Endodermal cell (in vitro differentiated cells): ENCODE results near the gene CAB39. TPM values are rescaled to one million over a fixed set of nuclear protein-coding genes. Genes with fewer than 3 reads are reported as not detected.

ENCODE experiments used
- DNase-seq: peaks from one replicate; pipeline ENCODE4 v3.0.0-alpha.2; 2017
- H3K27ac ChIP-seq: 2 replicates; pipeline ENCODE4 v1.5.1; 2013; ENCODE audit warnings: mild to moderate bottlenecking, low read depth, low read length, moderate library complexity
- H3K27me3 ChIP-seq: 2 replicates; pipeline ENCODE4 v1.6.1; 2013; ENCODE audit warnings: mild to moderate bottlenecking, low read length, moderate library complexity; ENCODE audit not compliant: insufficient read depth, control insufficient read depth, poor library complexity, severe bottlenecking
- H3K36me3 ChIP-seq: 2 replicates; pipeline ENCODE4 v1.7.0; 2013; ENCODE audit warnings: mild to moderate bottlenecking, low read length, moderate library complexity; ENCODE audit not compliant: control insufficient read depth, insufficient read depth
- H3K4me1 ChIP-seq: one replicate; pipeline ENCODE4 v1.7.0; 2013; ENCODE audit warnings: low read length; ENCODE audit not compliant: control insufficient read depth, insufficient read depth
- H3K4me3 ChIP-seq: 2 replicates; pipeline ENCODE4 v1.5.1; 2013; ENCODE audit warnings: mild to moderate bottlenecking, low read length, moderate library complexity
- H3K9ac ChIP-seq: 2 replicates; pipeline ENCODE4 v1.6.1; 2013; ENCODE audit warnings: mild to moderate bottlenecking, low read length, moderate library complexity; ENCODE audit not compliant: poor library complexity, severe bottlenecking; ENCODE audit errors: extremely low read depth
- H3K9me3 ChIP-seq: 2 replicates; pipeline ENCODE4 v1.6.1; 2013; ENCODE audit warnings: mild to moderate bottlenecking, low read length, moderate library complexity; ENCODE audit not compliant: control insufficient read depth
- H3K27ac Mint-ChIP-seq: 2 replicates; pipeline ENCODE4 v1.8.0; 2020; ENCODE audit warnings: mixed read lengths
- H3K27me3 Mint-ChIP-seq: 2 replicates; pipeline ENCODE4 v1.8.0; 2021; ENCODE audit warnings: mild to moderate bottlenecking, mixed read lengths; ENCODE audit not compliant: insufficient read depth
- H3K36me3 Mint-ChIP-seq: 2 replicates; pipeline ENCODE4 v1.8.0; 2020; ENCODE audit warnings: low read depth, mixed read lengths
- H3K4me1 Mint-ChIP-seq: 2 replicates; pipeline ENCODE4 v1.8.0; 2020; ENCODE audit warnings: mixed read lengths
- H3K4me3 Mint-ChIP-seq: 2 replicates; pipeline ENCODE4 v1.8.0; 2020; ENCODE audit warnings: mild to moderate bottlenecking, moderate library complexity, mixed read lengths
- H3K9me3 Mint-ChIP-seq: 2 replicates; pipeline ENCODE4 v1.8.0; 2020; ENCODE audit warnings: mild to moderate bottlenecking, mixed read lengths
- CTCF ChIP-seq: fragments of 200-600 bp; sonication (generic); conservative IDR thresholded peaks from 2 replicates; pipeline ENCODE4 v1.5.0; 2021; ENCODE audit warnings: antibody characterized with exemption, mild to moderate bottlenecking
- WGBS, 2 experiments: methylation state at CpG; one replicate each; pipeline versions ENCODE4 v1.1.5 to v1.1.7; 2013; ENCODE audit warnings: missing lambda C conversion rate in 2 of 2, mixed read lengths in 1 of 2; ENCODE audit not compliant: insufficient coverage in 1 of 2, insufficient read length in 1 of 2; 5-methylcytosine and 5-hydroxymethylcytosine counted together
- total RNA-seq, 2 donors: library from RNA; stranded (reverse); fragmentation: NEBNext Ultra II Directional in 1 of 2; extraction: Animal tissue kit (Norgen Biotek cat#: 25700) in 1 of 2; gene quantifications; 2 replicates in 1 of 2; 3 replicates in 1 of 2; pipeline ENCODE4 v1.2.1, GENCODE V29; 2021

The CAB39 gene
- total RNA-seq, 2 donors from 2014 or later, result 41.4 to 48.4 TPM

- Histone ChIP-seq H3K9ac (no peak overlapping the region), H3K27me3 (no peaks in the 10 kb centered on the region), H3K36me3 (no peaks in the 10 kb centered on the region), H3K9me3 (peaks cover 8% of the 10 kb centered on the region), H3K4me3 (no peak overlapping the region), H3K4me1 (no peaks in the 10 kb centered on the region), H3K27ac (no peak overlapping the region)
- no peak overlapping the region for H3K4me3 Mint-ChIP-seq
- TF ChIP-seq CTCF, result no peak
- peak; percentile 46 for DNase-seq
- H3K9me3 Mint-ChIP-seq, result peaks cover 13% of the 10 kb centered on the region
- H3K36me3 Mint-ChIP-seq, result no peaks in the 10 kb centered on the region
- peaks cover 14% of the 10 kb centered on the region for H3K4me1 Mint-ChIP-seq
- H3K27me3 Mint-ChIP-seq, result no peaks in the 10 kb centered on the region
- WGBS, 2 experiments, result 85 to 89% methylated on average over 4 to 5 of the region's 5 CpGs
- no peak overlapping the region for H3K27ac Mint-ChIP-seq
Observed at GRCh38 chr2:230674966-230675672, 37.5 kb upstream of the CAB39 start.

GRCh38 chr2:230676546-230676945 lies 36.1 kb upstream of the CAB39 start:
- WGBS, 2 experiments, result 94 to 95% methylated on average over 2 to 4 of the region's 4 CpGs
- Histone ChIP-seq H3K9ac (no peak overlapping the region), H3K4me1 (no peaks in the 10 kb centered on the region), H3K27ac (no peak overlapping the region), H3K4me3 (no peak overlapping the region), H3K27me3 (no peaks in the 10 kb centered on the region), H3K9me3 (peaks cover 8% of the 10 kb centered on the region), H3K36me3 (no peaks in the 10 kb centered on the region)
- Mint-ChIP-seq H3K27ac (no peak overlapping the region), H3K9me3 (peaks cover 13% of the 10 kb centered on the region), H3K27me3 (peaks cover 2% of the 10 kb centered on the region), H3K4me1 (peaks cover 8% of the 10 kb centered on the region), H3K4me3 (no peak overlapping the region), H3K36me3 (no peaks in the 10 kb centered on the region)
- no peak for TF ChIP-seq CTCF
- peak; percentile 17 for DNase-seq

- Histone ChIP-seq H3K27ac (no peak overlapping the region), H3K9me3 (peaks cover 8% of the 10 kb centered on the region), H3K4me1 (no peaks in the 10 kb centered on the region), H3K36me3 (no peaks in the 10 kb centered on the region), H3K9ac (no peak overlapping the region), H3K4me3 (no peak overlapping the region), H3K27me3 (no peaks in the 10 kb centered on the region)
- TF ChIP-seq CTCF, result no peak
- DNase-seq, result peak; percentile 30
- no peak overlapping the region for H3K27ac Mint-ChIP-seq
- peaks cover 13% of the 10 kb centered on the region for H3K9me3 Mint-ChIP-seq
- H3K4me3 Mint-ChIP-seq, result no peak overlapping the region
- H3K36me3 Mint-ChIP-seq, result no peaks in the 10 kb centered on the region
- peaks cover 5% of the 10 kb centered on the region for H3K4me1 Mint-ChIP-seq
- H3K27me3 Mint-ChIP-seq, result peaks cover 3% of the 10 kb centered on the region
- 90 to 93% methylated on average over 3 to 5 of the region's 5 CpGs for WGBS, 2 experiments
Observed at GRCh38 chr2:230677201-230677946, 35.3 kb upstream of the CAB39 start.
